Globus pallidus (tissue), 1 donor: ENCODE data around the gene CDK7.

Experiments
- DNase-seq: peaks from one replicate; pipeline ENCODE4 v3.0.0-alpha.2; 2015; ENCODE audit warnings: low spot score

The CDK7 gene

DNA sequence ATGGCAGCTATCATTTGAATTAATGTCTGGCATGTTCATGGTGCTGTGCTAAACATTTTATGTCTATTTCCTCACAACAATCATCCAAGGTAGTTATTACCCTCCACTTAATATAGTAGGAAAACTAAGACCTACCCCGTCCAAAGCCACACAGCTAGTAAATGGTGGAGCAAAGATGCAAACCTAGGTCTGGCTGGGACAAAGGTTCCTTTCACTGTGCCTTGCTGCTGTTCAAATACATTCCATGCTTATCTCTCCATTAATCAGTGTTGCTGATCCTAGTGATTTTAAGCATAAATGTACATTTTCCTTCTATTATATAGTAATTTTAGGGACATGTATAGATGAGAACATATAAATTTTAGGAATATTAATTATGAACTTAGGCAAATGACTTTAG, 59.2 kb downstream of the CDK7 start:
- DNase-seq: no peak

DNA sequence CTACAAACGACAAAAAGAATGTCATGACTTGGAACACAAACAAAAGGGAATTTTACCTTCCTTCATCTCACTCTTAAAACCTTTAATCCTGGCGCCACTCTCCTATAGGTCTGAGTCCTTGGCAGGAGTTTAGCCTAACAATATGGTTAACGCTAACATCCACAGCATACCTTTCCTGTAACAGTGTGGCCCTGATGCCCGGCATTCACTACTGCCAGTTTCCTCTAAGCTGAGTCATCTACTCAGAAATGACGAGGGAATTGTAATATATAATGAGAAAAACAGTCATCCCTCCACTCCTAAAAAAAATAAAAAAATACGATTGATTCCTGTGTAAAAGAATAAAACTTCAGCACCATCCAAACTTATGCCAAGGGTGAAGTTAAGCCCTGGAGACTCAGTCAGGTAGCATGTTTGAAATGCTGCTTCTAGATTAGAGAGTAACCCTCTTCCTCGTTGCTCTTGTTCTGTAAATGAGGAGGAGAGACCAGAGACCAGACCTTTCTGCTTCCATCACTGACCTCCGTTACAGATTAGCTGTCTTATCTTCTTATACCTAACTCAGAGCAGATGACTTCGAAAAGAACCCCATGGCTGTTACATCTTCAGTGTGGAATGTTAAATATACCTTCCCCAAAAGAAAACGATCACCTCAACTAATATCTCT, 60.5 kb downstream of the CDK7 start:
- DNase-seq: no peak

DNA sequence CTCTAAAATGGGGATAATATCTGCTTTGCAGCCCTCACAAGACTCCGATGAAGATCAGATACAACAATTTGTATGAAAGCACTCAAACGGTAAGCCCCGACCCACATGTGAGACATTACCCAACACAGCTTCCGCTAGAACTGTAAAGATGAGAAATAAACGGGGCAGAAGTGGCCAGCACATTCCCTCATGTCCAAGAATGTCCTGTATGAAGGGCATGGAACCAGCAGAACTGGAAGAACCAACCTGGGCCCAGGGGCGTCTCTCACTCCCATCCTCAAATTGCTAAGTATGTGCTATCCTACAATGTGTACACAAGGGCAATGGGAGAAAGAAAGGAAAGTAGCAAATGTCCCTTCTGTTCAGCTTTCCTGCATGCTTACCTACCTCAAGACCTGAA, 64.9 kb downstream of the CDK7 start:
- no peak for DNase-seq

DNA sequence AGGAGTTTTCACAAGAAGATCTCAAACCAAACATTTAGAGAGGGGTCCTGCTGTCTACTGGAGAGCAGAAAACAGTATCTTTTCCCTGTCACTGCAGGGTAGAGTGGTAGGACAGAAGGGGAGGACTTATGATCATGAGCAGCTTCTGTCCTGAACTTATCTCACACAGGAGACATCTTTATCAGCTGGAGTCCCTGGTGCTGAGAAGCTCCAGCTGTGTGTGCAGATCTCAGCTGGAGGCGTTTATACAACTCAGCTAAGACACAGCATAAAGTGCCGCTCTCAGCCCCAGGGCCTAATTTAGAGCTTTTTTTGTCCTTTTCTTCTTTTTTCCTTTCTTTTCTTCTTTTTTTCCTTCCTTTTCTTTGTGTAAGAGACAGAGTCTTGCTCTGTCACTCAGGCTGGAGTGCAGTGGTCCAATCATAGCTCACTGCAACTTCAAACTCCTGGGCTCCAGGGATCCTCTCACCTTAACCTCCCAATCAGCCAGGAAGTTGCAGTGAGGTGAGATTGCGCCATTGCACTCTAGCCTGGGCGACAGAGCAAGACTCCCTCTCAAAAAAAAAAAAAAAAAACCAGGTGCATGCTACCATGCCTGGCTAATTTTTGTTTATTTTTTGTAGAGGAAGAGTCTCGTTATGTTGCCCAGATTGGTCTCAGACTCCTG, 66.0 kb downstream of the CDK7 start:
- DNase-seq: no peak

DNA sequence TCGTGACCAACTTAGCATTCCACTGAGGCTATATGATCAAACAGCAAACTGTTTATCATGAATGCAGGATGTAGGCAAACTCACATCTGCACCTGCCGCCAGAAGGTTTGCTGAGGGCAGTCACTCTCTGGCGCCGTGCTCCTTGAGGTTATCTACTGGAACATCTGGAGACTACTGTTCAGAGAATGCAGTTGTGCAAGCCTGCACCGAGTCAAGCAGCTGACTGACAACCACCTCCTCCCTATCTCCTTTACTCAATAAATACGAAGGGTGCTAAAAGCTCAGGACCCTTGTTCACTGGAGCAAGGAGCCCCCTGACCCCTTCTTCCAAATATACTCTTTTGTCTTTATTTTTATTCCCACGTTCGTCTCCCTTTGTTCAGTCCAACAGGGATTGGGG, 70.8 kb downstream of the CDK7 start:
- DNase-seq: no peak

DNA sequence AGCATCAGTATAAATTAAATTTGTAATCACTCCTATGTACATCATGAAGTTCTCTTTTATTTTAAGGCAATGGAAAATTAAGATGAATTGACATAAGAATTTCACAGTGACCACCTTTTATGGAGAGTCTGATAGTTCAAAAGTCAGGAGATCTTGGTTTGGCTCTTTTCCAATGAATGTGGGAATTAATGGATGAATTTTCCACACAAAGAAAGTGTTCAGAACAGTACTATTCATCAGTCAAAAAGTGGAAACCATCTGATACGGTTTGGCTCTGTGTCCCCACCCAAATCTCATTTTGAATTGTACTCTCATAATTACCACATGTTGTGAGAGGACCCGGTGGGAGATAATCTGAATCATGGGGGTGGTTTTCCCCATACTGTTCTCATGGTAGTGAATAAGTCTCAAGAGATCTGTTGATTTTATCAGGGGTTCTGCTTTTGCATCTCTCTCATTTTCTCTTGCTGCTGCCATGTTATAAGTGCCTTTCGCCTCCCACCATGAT, 73.4 kb downstream of the CDK7 start:
- no peak for DNase-seq

DNA sequence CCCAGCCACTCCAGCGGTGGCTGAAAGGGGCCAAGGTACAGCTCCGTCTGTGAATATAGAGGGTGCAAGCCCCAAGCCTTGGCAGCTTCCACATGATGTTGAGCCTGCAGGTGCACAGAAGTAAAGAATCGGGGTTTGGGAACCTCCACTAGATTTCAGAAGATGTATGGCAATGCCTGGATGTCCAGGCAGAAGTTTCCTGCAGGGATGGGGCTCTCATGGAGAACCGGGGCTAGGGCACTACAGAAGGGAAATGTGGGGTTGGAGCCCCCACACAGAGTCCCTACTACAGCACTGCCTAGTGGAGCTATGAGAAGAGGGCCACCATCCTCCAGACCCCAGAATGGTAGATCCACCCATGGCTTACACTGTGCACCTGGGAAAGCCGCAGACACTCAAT, 74.7 kb downstream of the CDK7 start:
- DNase-seq: no peak

DNA sequence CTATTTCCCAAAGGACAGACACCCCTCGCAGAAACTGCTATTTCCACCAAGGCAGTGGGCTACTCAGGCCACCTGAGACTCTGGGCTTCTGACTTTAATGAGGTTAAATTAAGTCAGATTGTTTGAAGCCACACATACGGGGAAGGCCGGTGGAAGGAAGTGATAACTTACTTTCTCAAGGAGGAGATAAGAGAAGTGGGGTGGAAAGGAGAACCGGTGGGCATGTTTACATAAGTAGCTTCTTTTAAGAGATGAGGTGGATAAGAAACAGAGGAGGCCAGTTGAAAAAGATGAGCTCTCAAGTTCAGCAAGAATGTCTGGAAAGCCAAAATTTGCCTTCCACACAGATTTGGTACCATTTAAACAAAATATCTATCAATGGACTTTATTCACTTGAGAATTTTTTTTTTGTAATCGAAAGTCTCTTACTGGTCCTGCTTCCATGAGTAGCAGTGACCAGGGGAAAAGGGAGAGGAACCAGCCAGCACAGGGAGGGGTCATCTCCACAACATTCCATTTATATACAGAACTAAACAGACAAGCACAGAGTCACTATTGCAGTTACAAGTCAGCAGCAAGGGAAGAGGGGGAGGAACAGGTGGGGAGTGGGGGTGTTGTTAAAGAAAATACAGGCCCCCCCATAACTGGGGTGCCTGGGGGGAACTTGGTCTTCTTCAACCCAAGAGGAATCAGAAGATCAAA, 77.9 kb downstream of the CDK7 start:
- no peak for DNase-seq

DNA sequence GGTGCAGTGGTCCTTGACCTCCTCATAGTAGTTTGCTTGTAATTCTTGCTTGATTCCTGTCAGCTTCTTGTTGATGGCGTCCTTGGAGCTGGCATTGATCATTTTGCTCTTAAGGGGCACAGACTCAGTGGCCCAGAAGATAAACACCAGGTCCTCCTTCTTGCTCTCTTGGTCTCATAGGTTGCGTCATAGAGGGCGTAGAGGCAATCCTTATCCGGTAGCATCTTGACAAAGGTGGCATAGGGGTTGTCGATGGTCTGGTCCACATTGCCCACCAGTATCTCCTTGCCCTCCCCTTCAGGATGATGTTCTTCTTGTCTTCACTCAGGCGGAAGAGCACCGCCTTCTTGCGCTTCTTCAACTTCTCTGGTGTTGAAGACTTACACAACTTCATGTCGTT, 78.7 kb downstream of the CDK7 start:
- DNase-seq: no peak

GRCh38 chr5:69315972-69316371, 81.3 kb downstream of the CDK7 start:
- DNase-seq: no peak

DNA sequence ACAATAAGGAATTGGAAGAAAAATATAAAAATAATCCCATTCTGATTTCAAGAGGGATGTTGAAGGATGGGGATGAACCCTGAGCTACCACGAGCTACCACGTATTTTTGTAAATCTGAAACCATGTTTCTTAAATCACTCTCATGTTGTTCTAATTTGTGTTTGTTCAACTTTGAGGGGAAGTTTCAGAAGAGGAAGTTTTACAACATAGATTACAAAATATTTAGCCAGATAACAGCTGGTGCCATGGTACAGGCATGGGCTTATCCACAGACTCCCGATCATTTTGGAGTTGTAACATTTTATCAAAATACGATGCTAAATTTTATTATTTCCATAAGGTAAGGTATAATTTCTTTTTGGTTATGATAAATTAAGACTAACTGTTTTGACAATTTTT, 82.7 kb downstream of the CDK7 start:
- no peak for DNase-seq

GRCh38 chr5:69326365-69326764, 91.7 kb downstream of the CDK7 start:
- no peak for DNase-seq
